Measurements from ENCODE around the gene TNS4. TPM values are rescaled to one million over a fixed set of nuclear protein-coding genes. Genes with fewer than 3 reads are reported as not detected.

TNS4 gene
- total and polyA plus RNA-seq, 4 donors: 0.29 TPM; not detected in 3

DNA sequence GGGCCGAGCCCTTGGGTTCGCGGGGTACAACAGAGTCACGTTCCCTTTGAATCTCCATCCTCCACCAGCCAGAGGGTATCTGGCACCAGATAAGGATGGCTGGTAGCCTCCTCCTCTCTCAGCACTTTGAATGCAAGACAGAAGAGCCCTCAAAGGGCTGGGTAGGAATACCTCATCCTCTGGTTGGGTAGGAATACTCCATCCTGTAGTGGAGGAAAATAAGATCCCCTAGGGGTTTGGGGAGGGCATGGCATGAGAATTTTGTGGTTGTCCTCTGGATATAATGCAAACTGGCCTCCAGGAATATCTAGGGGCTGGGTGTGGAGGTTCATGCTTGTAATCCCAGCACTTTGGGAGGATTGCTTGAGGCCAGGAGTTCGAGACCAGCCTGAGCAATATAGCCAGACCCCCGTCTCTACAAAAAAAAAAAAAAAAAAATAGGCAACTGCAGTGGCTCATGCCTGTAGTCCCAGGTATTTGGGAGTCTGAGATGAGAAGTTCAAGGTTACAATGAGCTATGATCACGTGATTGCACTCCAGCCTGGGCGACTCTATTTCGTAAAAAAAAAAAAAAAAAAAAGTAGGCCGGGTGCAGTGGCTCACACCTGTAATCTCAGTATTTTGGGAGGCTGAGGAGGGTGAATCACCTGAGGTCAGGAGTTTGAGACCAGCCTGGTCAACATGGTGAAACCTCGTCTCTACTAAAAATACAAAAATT is 55.5 kb downstream of the TNS4 start:
- WGBS (ENCODE audit: insufficient coverage): 100% methylated on average over 4 of the region's 11 CpGs
- H3K4me3 ChIP-seq (ENCODE audit: low read depth, low read length): peak overlapping the region; percentile 69
- no peaks in the 10 kb centered on the region for H3K36me3 ChIP-seq (ENCODE audit: control insufficient read depth, insufficient read depth, low read length)
- no peak for DNase-seq (ENCODE audit: low read depth in 4 of 6, low spot score in 6 of 6)
- H3K27ac ChIP-seq (ENCODE audit: low read depth, low read length): peak overlapping the region; percentile 54
- peaks cover 48% of the 10 kb centered on the region for H3K4me1 ChIP-seq (ENCODE audit: control insufficient read depth, insufficient read depth, low read length)
- no peaks in the 10 kb centered on the region for H3K9me3 ChIP-seq (ENCODE audit: control insufficient read depth, insufficient read depth, low read length)
- no peaks in the 10 kb centered on the region for H3K27me3 ChIP-seq (ENCODE audit: control insufficient read depth, insufficient read depth, low read length)

DNA sequence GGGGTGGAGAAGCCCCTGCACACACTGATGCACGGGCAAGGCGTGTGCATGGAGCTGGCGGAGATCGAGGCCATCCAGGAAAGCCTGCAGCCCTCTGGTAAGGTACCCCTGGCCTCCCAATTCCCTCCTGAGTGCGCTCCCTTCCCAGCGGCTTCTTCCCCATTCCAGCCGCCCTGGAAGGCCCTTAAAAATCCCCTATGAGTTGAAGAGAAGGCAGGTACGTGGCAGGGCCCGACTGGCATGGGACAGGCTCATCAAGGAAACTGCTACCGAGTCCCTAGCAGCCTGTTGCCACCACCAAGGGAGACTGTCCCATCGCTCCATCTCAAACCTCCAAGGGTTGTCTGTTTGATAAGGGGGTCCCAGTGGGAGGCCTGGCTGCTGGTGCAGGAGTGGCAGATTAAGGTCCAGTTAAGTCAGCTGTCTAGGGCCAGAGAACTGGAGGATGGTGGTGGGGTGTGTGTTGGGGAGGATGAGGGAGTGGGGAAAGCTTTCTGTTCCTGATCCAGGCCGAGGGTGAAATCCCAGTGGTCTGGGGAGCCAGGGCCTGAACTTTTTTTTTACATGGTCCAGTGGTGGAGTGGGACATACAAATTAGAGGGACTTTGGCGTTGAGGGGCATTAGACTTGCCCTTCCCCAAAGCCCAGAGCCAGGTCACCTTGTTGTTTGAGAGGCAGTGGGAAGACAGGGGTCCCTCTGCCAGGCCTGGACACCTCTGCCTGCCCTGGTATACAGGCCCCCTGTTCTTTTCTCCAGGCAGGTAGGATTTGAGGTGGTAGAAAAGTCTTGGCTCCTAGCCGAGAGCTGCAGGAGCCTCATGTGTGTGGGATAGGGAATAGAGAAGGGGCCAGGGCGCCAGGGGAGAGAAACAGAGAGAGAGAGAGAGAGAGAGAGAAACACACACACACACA is 57.2 kb downstream of the TNS4 start:
- H3K9me3 ChIP-seq (ENCODE audit: control insufficient read depth, insufficient read depth, low read length): no peaks in the 10 kb centered on the region
- peak overlapping the region; percentile 60 for H3K27ac ChIP-seq (ENCODE audit: low read depth, low read length)
- H3K27me3 ChIP-seq (ENCODE audit: control insufficient read depth, insufficient read depth, low read length): no peaks in the 10 kb centered on the region
- H3K36me3 ChIP-seq (ENCODE audit: control insufficient read depth, insufficient read depth, low read length): no peaks in the 10 kb centered on the region
- peaks cover 48% of the 10 kb centered on the region for H3K4me1 ChIP-seq (ENCODE audit: control insufficient read depth, insufficient read depth, low read length)
- DNase-seq (ENCODE audit: low read depth in 4 of 6, low spot score in 6 of 6): peak in 1 of 6 donors; percentile 39
- H3K4me3 ChIP-seq (ENCODE audit: low read depth, low read length): peak overlapping the region; percentile 69
- 11% methylated on average over 12 of the region's 15 CpGs for WGBS (ENCODE audit: insufficient coverage)

DNA sequence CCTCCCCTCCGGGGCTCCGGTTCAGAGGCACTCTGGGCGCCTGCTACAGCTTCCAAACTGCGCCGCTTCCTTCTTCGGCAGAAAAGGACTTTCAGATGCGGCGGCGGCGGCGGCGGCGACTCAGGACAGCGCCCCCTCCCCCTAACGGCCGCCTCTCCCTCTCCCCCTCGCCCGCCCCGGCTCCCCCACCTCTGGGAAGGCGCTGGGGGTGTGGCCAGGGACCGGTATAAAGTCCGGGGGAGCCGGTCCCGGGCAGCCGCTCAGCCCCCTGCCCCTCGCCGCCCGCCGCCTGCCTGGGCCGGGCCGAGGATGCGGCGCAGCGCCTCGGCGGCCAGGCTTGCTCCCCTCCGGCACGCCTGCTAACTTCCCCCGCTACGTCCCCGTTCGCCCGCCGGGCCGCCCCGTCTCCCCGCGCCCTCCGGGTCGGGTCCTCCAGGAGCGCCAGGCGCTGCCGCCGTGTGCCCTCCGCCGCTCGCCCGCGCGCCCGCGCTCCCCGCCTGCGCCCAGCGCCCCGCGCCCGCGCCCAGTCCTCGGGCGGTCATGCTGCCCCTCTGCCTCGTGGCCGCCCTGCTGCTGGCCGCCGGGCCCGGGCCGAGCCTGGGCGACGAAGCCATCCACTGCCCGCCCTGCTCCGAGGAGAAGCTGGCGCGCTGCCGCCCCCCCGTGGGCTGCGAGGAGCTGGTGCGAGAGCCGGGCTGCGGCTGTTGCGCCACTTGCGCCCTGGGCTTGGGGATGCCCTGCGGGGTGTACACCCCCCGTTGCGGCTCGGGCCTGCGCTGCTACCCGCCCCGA is 58.0 kb downstream of the TNS4 start, which contains the start of gene IGFBP4:
IGFBP4 (plus strand) TSS at position 255 of the 792 bp plus-strand sequence; CDS start at position 541, 286 bp downstream.
- Histone ChIP-seq H3K9me3 (ENCODE audit: control insufficient read depth, insufficient read depth, low read length) (no peaks in the 10 kb centered on the region), H3K4me1 (ENCODE audit: control insufficient read depth, insufficient read depth, low read length) (peaks cover 48% of the 10 kb centered on the region), H3K27me3 (ENCODE audit: control insufficient read depth, insufficient read depth, low read length) (no peaks in the 10 kb centered on the region), H3K36me3 (ENCODE audit: control insufficient read depth, insufficient read depth, low read length) (no peaks in the 10 kb centered on the region), H3K27ac (ENCODE audit: low read depth, low read length) (peak within 1 kb of the TSS; percentile 60), H3K4me3 (ENCODE audit: low read depth, low read length) (peak within 1 kb of the TSS; percentile 69)
- peak in 3 of 6 donors; percentile 61 to 91 (median 88) for DNase-seq (ENCODE audit: low read depth in 4 of 6, low spot score in 6 of 6)
- WGBS (ENCODE audit: insufficient coverage): 0% methylated on average over 92 of the region's 98 CpGs

DNA sequence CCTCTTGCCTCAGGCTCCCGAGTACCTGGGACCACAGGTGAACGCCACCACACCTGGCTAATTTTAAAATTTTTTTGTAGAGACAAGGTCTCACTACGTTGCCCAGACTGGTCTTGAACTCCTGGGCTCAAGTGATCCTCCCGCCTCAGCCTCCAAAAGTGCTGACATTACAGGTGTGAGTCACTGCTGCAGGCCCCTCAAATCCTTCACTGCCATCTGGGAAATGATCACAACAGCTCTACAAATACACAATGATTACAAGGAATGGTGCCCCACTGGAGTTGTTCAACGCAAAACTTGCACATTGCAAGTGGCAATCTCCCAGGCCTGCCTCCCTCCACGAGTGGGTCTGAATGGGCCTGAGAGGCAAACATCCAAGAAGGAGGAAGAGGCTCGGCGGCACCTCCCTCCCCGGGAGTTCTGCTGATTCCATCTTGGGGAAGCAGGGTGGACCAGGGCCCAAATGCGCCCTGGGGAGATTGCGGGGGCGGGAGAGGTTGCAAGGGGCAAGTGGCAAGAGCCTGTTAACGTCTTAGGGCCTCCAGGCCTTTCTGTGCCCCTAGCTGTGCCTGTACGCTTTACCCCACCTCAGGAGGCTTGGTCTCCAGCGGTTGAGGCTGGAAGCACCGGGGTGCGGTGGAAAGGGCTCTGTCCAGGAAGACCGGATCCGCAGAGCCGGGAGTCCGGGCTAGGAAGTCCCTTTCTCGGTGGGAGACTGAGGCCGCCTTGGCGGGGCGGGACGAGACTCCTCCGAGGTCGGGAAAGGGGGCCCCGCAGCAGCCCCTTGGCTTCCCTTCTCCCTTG is 58.8 kb downstream of the TNS4 start:
- H3K27ac ChIP-seq (ENCODE audit: low read depth, low read length): peak overlapping the region; percentile 59
- no peak for DNase-seq (ENCODE audit: low read depth in 4 of 6, low spot score in 6 of 6)
- no peaks in the 10 kb centered on the region for H3K9me3 ChIP-seq (ENCODE audit: control insufficient read depth, insufficient read depth, low read length)
- no peaks in the 10 kb centered on the region for H3K36me3 ChIP-seq (ENCODE audit: control insufficient read depth, insufficient read depth, low read length)
- H3K27me3 ChIP-seq (ENCODE audit: control insufficient read depth, insufficient read depth, low read length): no peaks in the 10 kb centered on the region
- H3K4me3 ChIP-seq (ENCODE audit: low read depth, low read length): peak overlapping the region; percentile 40
- H3K4me1 ChIP-seq (ENCODE audit: control insufficient read depth, insufficient read depth, low read length): peaks cover 41% of the 10 kb centered on the region
- WGBS (ENCODE audit: insufficient coverage): 28% methylated on average over 29 of the region's 29 CpGs

DNA sequence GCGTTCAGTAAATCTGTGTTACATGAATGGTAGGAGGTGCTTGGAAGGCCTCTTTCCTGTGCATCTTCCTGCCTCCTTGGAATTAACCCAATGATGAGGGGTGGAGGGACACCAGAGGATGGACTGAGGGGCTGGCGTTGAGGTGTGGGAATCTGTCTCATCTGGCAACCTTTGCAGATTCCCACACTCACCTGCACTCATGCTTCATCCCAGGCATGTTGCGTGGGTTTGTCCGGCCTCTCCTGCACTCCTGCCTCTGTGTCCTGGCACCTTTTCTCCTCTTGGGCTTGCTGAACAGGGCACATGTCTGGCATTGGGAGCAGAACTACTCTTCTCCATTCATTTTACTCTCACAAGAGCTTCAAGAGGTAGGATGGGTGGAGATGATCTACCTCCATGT is 61.3 kb downstream of the TNS4 start:
- no peak overlapping the region for H3K27ac ChIP-seq (ENCODE audit: low read depth, low read length)
- peaks cover 38% of the 10 kb centered on the region for H3K4me1 ChIP-seq (ENCODE audit: control insufficient read depth, insufficient read depth, low read length)
- no peak overlapping the region for H3K4me3 ChIP-seq (ENCODE audit: low read depth, low read length)
- H3K36me3 ChIP-seq (ENCODE audit: control insufficient read depth, insufficient read depth, low read length): no peaks in the 10 kb centered on the region
- no peak for DNase-seq (ENCODE audit: low read depth in 4 of 6, low spot score in 6 of 6)
- H3K27me3 ChIP-seq (ENCODE audit: control insufficient read depth, insufficient read depth, low read length): no peaks in the 10 kb centered on the region
- WGBS (ENCODE audit: insufficient coverage): 83% methylated on average over 3 of the region's 4 CpGs
- H3K9me3 ChIP-seq (ENCODE audit: control insufficient read depth, insufficient read depth, low read length): no peaks in the 10 kb centered on the region

DNA sequence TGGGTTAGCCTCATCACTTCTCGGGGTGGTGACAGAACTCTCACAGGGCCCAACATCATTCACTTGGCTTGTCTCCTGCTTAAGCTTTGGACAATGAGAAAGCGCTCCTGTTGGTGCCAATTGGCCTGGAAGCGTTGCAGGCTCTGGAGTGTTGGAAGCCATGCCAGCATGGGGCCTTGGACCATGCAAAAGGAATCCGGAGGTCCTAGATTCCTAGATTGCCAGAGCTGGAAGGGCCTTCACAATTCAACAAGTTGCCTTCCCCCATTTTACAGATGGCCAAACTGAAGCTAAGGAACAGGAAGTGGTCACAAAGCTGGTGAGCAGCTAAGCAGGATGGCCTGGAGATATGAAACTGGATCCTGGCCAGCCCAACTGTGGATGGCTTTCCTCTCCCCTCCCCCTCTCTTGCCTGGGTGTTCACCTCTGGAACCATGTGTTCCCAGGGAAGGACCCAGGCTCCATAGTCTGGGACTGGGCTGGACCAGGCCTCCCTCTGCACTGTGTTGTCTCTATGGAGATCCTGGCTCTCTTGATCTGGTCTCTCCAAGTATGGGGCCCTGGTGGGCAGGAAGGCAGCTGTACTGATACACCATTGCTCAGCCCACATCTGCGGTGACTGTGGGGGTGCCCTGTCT is 64.2 kb downstream of the TNS4 start:
- DNase-seq (ENCODE audit: low read depth in 4 of 6, low spot score in 6 of 6): peak in 1 of 6 donors; percentile 75
- H3K4me3 ChIP-seq (ENCODE audit: low read depth, low read length): no peak overlapping the region
- 61% methylated on average over 5 of the region's 5 CpGs for WGBS (ENCODE audit: insufficient coverage)
- H3K27ac ChIP-seq (ENCODE audit: low read depth, low read length): no peak overlapping the region
- H3K36me3 ChIP-seq (ENCODE audit: control insufficient read depth, insufficient read depth, low read length): no peaks in the 10 kb centered on the region
- peaks cover 24% of the 10 kb centered on the region for H3K4me1 ChIP-seq (ENCODE audit: control insufficient read depth, insufficient read depth, low read length)
- no peaks in the 10 kb centered on the region for H3K27me3 ChIP-seq (ENCODE audit: control insufficient read depth, insufficient read depth, low read length)
- no peaks in the 10 kb centered on the region for H3K9me3 ChIP-seq (ENCODE audit: control insufficient read depth, insufficient read depth, low read length)

DNA sequence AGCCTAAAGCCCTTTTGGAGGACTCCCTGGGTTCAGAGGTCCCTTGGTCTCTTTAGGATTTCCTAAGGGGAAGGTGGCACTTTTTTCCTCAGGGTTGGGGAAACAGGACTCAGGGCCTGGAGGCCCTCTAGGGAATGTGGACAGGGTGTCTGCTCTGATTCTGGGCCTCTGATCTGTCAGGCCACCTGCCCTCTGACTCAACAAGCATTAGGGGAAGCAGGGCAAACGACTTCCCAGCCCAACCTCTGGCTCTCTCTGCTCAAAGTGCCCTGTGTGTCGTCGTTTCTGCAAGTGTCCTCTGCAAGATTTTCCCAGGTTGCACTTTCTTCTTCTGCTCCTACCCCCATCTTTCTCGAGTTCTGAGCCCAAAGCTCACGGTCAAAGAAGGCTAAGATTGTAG is 64.8 kb downstream of the TNS4 start:
- Histone ChIP-seq H3K36me3 (ENCODE audit: control insufficient read depth, insufficient read depth, low read length) (no peaks in the 10 kb centered on the region), H3K27ac (ENCODE audit: low read depth, low read length) (no peak overlapping the region), H3K4me1 (ENCODE audit: control insufficient read depth, insufficient read depth, low read length) (peaks cover 24% of the 10 kb centered on the region), H3K9me3 (ENCODE audit: control insufficient read depth, insufficient read depth, low read length) (no peaks in the 10 kb centered on the region), H3K27me3 (ENCODE audit: control insufficient read depth, insufficient read depth, low read length) (no peaks in the 10 kb centered on the region), H3K4me3 (ENCODE audit: low read depth, low read length) (no peak overlapping the region)
- DNase-seq (ENCODE audit: low read depth in 4 of 6, low spot score in 6 of 6): no peak
- 55% methylated on average over 3 of the region's 5 CpGs for WGBS (ENCODE audit: insufficient coverage)

DNA sequence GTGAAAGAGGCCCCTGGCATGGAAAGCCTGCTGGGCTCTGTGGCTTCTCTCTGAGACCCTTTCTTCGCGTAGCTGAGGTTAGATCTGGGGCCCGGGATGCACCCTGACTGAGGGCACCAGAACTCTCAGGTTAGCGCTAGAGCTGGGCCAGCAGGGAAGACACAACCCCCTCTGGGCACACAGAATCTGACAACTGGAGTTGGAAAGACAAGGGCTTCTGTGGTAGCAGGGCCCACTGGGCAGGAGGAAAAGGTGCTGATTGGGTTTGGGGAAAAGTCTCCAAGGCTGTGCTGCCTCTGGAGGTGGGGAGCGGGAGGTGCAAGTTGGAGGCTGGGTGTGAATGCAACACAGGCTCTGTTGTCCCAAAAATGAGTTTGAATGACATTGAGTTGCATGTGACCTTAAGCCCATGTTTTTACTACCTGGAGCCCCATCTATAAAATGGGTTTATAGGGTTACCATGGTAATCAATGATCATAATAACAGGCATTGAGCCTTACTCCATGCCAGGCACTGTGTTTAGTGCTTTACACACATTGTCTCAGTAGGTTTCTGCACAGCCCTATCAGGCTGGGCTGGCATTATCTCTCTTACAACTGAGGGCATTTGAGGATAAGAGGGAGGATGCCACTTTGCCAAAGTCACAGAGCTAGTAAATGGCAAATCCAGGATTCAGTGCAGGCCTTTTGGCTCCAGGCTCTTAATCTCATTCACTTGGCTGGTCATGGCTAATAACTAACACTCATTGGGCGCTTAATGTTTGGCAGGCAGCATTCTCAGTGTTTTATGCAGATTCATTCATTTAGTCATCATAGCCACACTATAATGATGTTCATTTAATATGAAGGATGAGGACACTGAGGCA is 67.6 kb downstream of the TNS4 start:
- Histone ChIP-seq H3K36me3 (ENCODE audit: control insufficient read depth, insufficient read depth, low read length) (no peaks in the 10 kb centered on the region), H3K9me3 (ENCODE audit: control insufficient read depth, insufficient read depth, low read length) (no peaks in the 10 kb centered on the region), H3K27ac (ENCODE audit: low read depth, low read length) (peak overlapping the region; percentile 36), H3K27me3 (ENCODE audit: control insufficient read depth, insufficient read depth, low read length) (no peaks in the 10 kb centered on the region), H3K4me3 (ENCODE audit: low read depth, low read length) (no peak overlapping the region), H3K4me1 (ENCODE audit: control insufficient read depth, insufficient read depth, low read length) (peaks cover 24% of the 10 kb centered on the region)
- DNase-seq (ENCODE audit: low read depth in 4 of 6, low spot score in 6 of 6): peak in 2 of 6 donors; percentile 65 to 69
- WGBS (ENCODE audit: insufficient coverage): 61% methylated on average over 6 of the region's 6 CpGs
